Retina (tissue), 1 donor: ENCODE measurements around the gene FOSL2.

ENCODE experiments used
- DNase-seq: peaks from one replicate; pipeline ENCODE4 v3.0.0-alpha.2; 2016

Gene FOSL2

GRCh38 chr2:28375742-28376631 is 16.7 kb upstream of the FOSL2 start:
- DNase-seq: no peak

GRCh38 chr2:28377195-28377816 is 15.4 kb upstream of the FOSL2 start:
- no peak for DNase-seq

- no peak for DNase-seq
Observed at GRCh38 chr2:28377984-28378678, 14.5 kb upstream of the FOSL2 start.

GRCh38 chr2:28378679-28379584 is 13.7 kb upstream of the FOSL2 start:
- DNase-seq: no peak

GRCh38 chr2:28380219-28380618 is 12.4 kb upstream of the FOSL2 start:
- DNase-seq: no peak

- no peak for DNase-seq
Observed at GRCh38 chr2:28381225-28382180, 11.2 kb upstream of the FOSL2 start.

GRCh38 chr2:28382755-28383154 is 9.9 kb upstream of the FOSL2 start:
- no peak for DNase-seq

- no peak for DNase-seq
Observed at GRCh38 chr2:28387082-28387960, 5.3 kb upstream of the FOSL2 start.

- peak; percentile 84 for DNase-seq
Observed at GRCh38 chr2:28389399-28390240, 3.0 kb upstream of the FOSL2 start.

GRCh38 chr2:28390241-28390745 is 2.4 kb upstream of the FOSL2 start:
- DNase-seq: peak; percentile 90

GRCh38 chr2:28390746-28391563 is 1.7 kb upstream of the FOSL2 start:
- DNase-seq: peak; percentile 87

- DNase-seq: peak; percentile 74
Observed at GRCh38 chr2:28391564-28392296, 928 bp upstream of the FOSL2 start.

- DNase-seq: peak; percentile 78
Observed at GRCh38 chr2:28393114-28393836, 617 bp downstream of the FOSL2 start.

GRCh38 chr2:28394331-28394877 is 1.7 kb downstream of the FOSL2 start:
- DNase-seq: no peak

- DNase-seq: no peak
Observed at GRCh38 chr2:28394997-28395333, 2.3 kb downstream of the FOSL2 start.

- DNase-seq: no peak
Observed at GRCh38 chr2:28395334-28396061, 2.8 kb downstream of the FOSL2 start.
